ENCODE measurements around the gene ZNF423. TPM values are rescaled to one million over a fixed set of nuclear protein-coding genes. Genes with fewer than 3 reads are reported as not detected.
"Not testable (repeated sequence)": the region's sequence is repeated elsewhere in the genome, so short reads cannot be mapped to it uniquely, and the experiment has no call there.

Gene ZNF423
- total RNA-seq, 1 donor from 2014 or later, result 16.7 TPM

- H3K27me3 ChIP-seq (ENCODE audit: control insufficient read depth in 3 of 3, insufficient read depth in 3 of 3, low read length in 3 of 3), result peaks cover 0 to 7% (median 3%) of the 10 kb centered on the region in 3 donors
- no peak overlapping the region for H3K9ac ChIP-seq (ENCODE audit: low read depth in 1 of 3, low read length in 3 of 3)
- no peak overlapping the region for H3K4me3 ChIP-seq (ENCODE audit: low read length in 3 of 3)
- no peaks in the 10 kb centered on the region for H3K9me3 ChIP-seq (ENCODE audit: control insufficient read depth in 3 of 3, low read length in 3 of 3)
- H3K4me1 ChIP-seq (ENCODE audit: control insufficient read depth in 3 of 3, insufficient read depth in 3 of 3, low read length in 3 of 3), result no peaks in the 10 kb centered on the region
- no peak overlapping the region for H3K27ac ChIP-seq (ENCODE audit: low read depth, low read length)
- H3K36me3 ChIP-seq (ENCODE audit: control insufficient read depth in 3 of 3, insufficient read depth in 3 of 3, low read length in 3 of 3), result no peaks in the 10 kb centered on the region
Measured at GRCh38 chr16:49886554-49887094, 30.7 kb upstream of the ZNF423 start.

DNA sequence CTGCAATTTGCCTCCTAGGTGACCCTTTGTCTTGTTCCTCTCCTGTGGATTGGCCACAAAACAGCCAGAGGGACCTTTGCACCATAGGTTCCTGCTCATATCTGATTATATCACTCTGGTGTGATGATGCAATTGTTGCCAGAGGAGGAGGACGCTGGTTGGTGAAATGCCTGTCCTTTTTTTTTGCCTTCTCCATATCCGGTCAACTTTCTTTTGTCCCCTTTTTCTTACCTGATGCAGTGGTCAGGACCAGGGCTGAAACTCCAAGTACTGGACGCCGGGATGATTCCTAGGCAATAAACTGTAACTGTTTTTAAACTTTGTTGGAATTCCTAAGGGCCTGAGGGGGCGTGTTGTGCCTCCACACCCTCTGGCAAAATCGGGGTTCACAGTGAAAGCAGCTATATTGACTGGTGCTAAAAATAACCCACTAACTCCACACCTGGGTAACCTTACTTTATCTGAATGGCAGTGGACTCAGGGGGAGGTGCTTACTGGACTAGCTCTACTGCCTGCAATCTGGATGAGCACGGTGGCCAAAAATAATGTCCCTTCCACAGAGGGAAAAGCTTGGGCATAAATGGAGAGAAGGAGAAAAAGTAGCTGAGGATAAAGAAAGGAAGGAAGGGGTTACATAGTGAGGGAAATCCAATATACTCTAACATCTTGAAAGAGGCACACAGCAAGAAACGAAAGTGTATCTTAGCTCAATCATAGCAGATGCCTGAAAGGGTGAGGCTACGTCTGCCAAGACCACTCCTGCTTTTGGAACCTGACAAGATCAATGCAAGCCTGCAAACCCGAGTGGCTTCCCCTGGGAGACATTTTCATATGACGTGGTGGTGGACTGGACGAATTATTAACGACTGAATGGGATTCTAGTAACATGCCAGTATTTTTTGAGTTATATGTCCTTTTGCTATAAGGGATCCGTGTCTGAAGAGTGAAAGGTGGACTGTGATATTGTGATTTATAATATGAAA is 28.4 kb upstream of the ZNF423 start:
- no peak overlapping the region for H3K4me3 ChIP-seq (ENCODE audit: low read length in 3 of 3)
- H3K9me3 ChIP-seq (ENCODE audit: control insufficient read depth in 3 of 3, low read length in 3 of 3), result no peaks in the 10 kb centered on the region
- H3K36me3 ChIP-seq (ENCODE audit: control insufficient read depth in 3 of 3, insufficient read depth in 3 of 3, low read length in 3 of 3), result no peaks in the 10 kb centered on the region
- peaks cover 0 to 5% (median 4%) of the 10 kb centered on the region in 3 donors for H3K27me3 ChIP-seq (ENCODE audit: control insufficient read depth in 3 of 3, insufficient read depth in 3 of 3, low read length in 3 of 3)
- H3K27ac ChIP-seq (ENCODE audit: low read depth, low read length), result no peak overlapping the region
- H3K4me1 ChIP-seq (ENCODE audit: control insufficient read depth in 3 of 3, insufficient read depth in 3 of 3, low read length in 3 of 3), result no peaks in the 10 kb centered on the region
- H3K9ac ChIP-seq (ENCODE audit: low read depth in 1 of 3, low read length in 3 of 3), result no peak overlapping the region

GRCh38 chr16:49883076-49884014 is 27.4 kb upstream of the ZNF423 start:
- peaks cover 0 to 5% (median 4%) of the 10 kb centered on the region in 3 donors for H3K27me3 ChIP-seq (ENCODE audit: control insufficient read depth in 3 of 3, insufficient read depth in 3 of 3, low read length in 3 of 3)
- no peak overlapping the region for H3K4me3 ChIP-seq (ENCODE audit: low read length in 3 of 3)
- no peak overlapping the region for H3K9ac ChIP-seq (ENCODE audit: low read depth in 1 of 3, low read length in 3 of 3)
- no peaks in the 10 kb centered on the region for H3K36me3 ChIP-seq (ENCODE audit: control insufficient read depth in 3 of 3, insufficient read depth in 3 of 3, low read length in 3 of 3)
- no peaks in the 10 kb centered on the region for H3K9me3 ChIP-seq (ENCODE audit: control insufficient read depth in 3 of 3, low read length in 3 of 3)
- no peak overlapping the region for H3K27ac ChIP-seq (ENCODE audit: low read depth, low read length)
- H3K4me1 ChIP-seq (ENCODE audit: control insufficient read depth in 3 of 3, insufficient read depth in 3 of 3, low read length in 3 of 3), result no peaks in the 10 kb centered on the region

DNA sequence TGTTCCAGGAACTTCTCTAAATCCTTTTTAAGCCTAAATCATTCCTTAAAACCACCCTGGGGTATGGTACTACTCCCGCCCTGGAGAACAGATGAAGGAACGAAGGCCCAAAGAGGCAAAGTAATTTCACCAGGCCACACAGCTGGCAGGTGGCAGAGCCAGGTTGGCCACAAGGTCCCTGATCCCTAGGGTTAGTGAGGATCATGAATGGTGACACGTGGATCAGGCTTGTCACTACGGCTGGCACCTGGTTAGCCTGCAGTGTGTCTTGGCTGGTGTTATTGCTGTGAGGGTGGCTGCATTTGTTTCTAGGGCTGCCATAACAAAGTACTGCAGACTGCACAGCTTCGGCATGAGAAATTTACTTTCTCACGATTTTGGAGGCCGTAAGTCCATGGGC is 26.0 kb upstream of the ZNF423 start:
- peaks cover 6 to 8% (median 8%) of the 10 kb centered on the region in 3 donors for H3K27me3 ChIP-seq (ENCODE audit: control insufficient read depth in 3 of 3, insufficient read depth in 3 of 3, low read length in 3 of 3)
- H3K4me1 ChIP-seq (ENCODE audit: control insufficient read depth in 3 of 3, insufficient read depth in 3 of 3, low read length in 3 of 3), result no peaks in the 10 kb centered on the region
- no peak overlapping the region for H3K9ac ChIP-seq (ENCODE audit: low read depth in 1 of 3, low read length in 3 of 3)
- H3K27ac ChIP-seq (ENCODE audit: low read depth, low read length), result no peak overlapping the region
- no peaks in the 10 kb centered on the region for H3K36me3 ChIP-seq (ENCODE audit: control insufficient read depth in 3 of 3, insufficient read depth in 3 of 3, low read length in 3 of 3)
- no peaks in the 10 kb centered on the region for H3K9me3 ChIP-seq (ENCODE audit: control insufficient read depth in 3 of 3, low read length in 3 of 3)
- H3K4me3 ChIP-seq (ENCODE audit: low read length in 3 of 3), result no peak overlapping the region

- H3K9ac ChIP-seq (ENCODE audit: low read depth in 1 of 3, low read length in 3 of 3); H3K27me3 ChIP-seq (ENCODE audit: control insufficient read depth in 3 of 3, insufficient read depth in 3 of 3, low read length in 3 of 3); H3K4me3 ChIP-seq (ENCODE audit: low read length in 3 of 3); H3K4me1 ChIP-seq (ENCODE audit: control insufficient read depth in 3 of 3, insufficient read depth in 3 of 3, low read length in 3 of 3); H3K36me3 ChIP-seq (ENCODE audit: control insufficient read depth in 3 of 3, insufficient read depth in 3 of 3, low read length in 3 of 3); H3K9me3 ChIP-seq (ENCODE audit: control insufficient read depth in 3 of 3, low read length in 3 of 3); H3K27ac ChIP-seq (ENCODE audit: low read depth, low read length): not testable (repeated sequence)
Measured at GRCh38 chr16:49878540-49878939, 22.6 kb upstream of the ZNF423 start.

DNA sequence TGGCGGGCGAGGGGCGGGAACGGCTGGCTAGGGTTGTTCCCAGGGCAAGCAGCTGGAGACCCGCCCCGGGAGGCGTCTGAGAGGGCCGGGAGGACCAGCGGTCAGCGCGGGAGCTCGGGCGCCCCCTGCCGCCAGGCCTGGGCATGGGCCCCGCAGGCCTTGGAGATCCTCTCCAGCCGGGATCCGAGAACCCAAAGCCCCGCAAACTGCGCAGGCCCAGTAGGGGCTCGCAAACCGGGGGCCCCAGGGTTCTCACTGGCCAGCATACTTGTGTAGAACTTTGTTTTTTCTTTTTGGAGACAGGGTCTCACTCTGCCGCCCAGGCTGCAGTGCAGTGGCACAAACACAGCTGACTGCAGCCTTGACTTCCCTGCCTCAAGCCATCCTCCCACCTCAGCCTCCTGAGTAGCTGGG is 20.8 kb upstream of the ZNF423 start:
- H3K9me3 ChIP-seq (ENCODE audit: control insufficient read depth in 3 of 3, low read length in 3 of 3), result no peaks in the 10 kb centered on the region
- peaks cover 0 to 2% (median 0%) of the 10 kb centered on the region in 3 donors for H3K4me1 ChIP-seq (ENCODE audit: control insufficient read depth in 3 of 3, insufficient read depth in 3 of 3, low read length in 3 of 3)
- H3K4me3 ChIP-seq (ENCODE audit: low read length in 3 of 3), result no peak overlapping the region
- no peak overlapping the region for H3K9ac ChIP-seq (ENCODE audit: low read depth in 1 of 3, low read length in 3 of 3)
- H3K36me3 ChIP-seq (ENCODE audit: control insufficient read depth in 3 of 3, insufficient read depth in 3 of 3, low read length in 3 of 3), result no peaks in the 10 kb centered on the region
- no peak overlapping the region for H3K27ac ChIP-seq (ENCODE audit: low read depth, low read length)
- peaks cover 3 to 8% (median 6%) of the 10 kb centered on the region in 3 donors for H3K27me3 ChIP-seq (ENCODE audit: control insufficient read depth in 3 of 3, insufficient read depth in 3 of 3, low read length in 3 of 3)

- Histone ChIP-seq H3K4me1 (ENCODE audit: control insufficient read depth in 3 of 3, insufficient read depth in 3 of 3, low read length in 3 of 3) (peaks cover 0 to 2% (median 0%) of the 10 kb centered on the region in 3 donors), H3K4me3 (ENCODE audit: low read length in 3 of 3) (no peak overlapping the region), H3K27me3 (ENCODE audit: control insufficient read depth in 3 of 3, insufficient read depth in 3 of 3, low read length in 3 of 3) (peaks cover 3 to 8% (median 6%) of the 10 kb centered on the region in 3 donors), H3K27ac (ENCODE audit: low read depth, low read length) (no peak overlapping the region), H3K36me3 (ENCODE audit: control insufficient read depth in 3 of 3, insufficient read depth in 3 of 3, low read length in 3 of 3) (no peaks in the 10 kb centered on the region), H3K9ac (ENCODE audit: low read depth in 1 of 3, low read length in 3 of 3) (no peak overlapping the region), H3K9me3 (ENCODE audit: control insufficient read depth in 3 of 3, low read length in 3 of 3) (no peaks in the 10 kb centered on the region)
Measured at GRCh38 chr16:49875806-49876715, 20.1 kb upstream of the ZNF423 start.

- no peaks in the 10 kb centered on the region for H3K36me3 ChIP-seq (ENCODE audit: control insufficient read depth in 3 of 3, insufficient read depth in 3 of 3, low read length in 3 of 3)
- no peaks in the 10 kb centered on the region for H3K9me3 ChIP-seq (ENCODE audit: control insufficient read depth in 3 of 3, low read length in 3 of 3)
Measured at GRCh38 chr16:49874613-49875237, 18.8 kb upstream of the ZNF423 start.

GRCh38 chr16:49871824-49872223 is 15.9 kb upstream of the ZNF423 start:
- not testable (repeated sequence) for H3K27ac ChIP-seq (ENCODE audit: low read depth, low read length); H3K9ac ChIP-seq (ENCODE audit: low read depth in 1 of 3, low read length in 3 of 3); H3K36me3 ChIP-seq (ENCODE audit: control insufficient read depth in 3 of 3, insufficient read depth in 3 of 3, low read length in 3 of 3); H3K4me1 ChIP-seq (ENCODE audit: control insufficient read depth in 3 of 3, insufficient read depth in 3 of 3, low read length in 3 of 3); H3K4me3 ChIP-seq (ENCODE audit: low read length in 3 of 3); H3K27me3 ChIP-seq (ENCODE audit: control insufficient read depth in 3 of 3, insufficient read depth in 3 of 3, low read length in 3 of 3); H3K9me3 ChIP-seq (ENCODE audit: control insufficient read depth in 3 of 3, low read length in 3 of 3)

More at GRCh38 chr16:49874613-49875237, 18.8 kb upstream of the ZNF423 start:
- no peak overlapping the region for H3K27ac ChIP-seq (ENCODE audit: low read depth, low read length)
- H3K9ac ChIP-seq (ENCODE audit: low read depth in 1 of 3, low read length in 3 of 3), result no peak overlapping the region
- H3K4me3 ChIP-seq (ENCODE audit: low read length in 3 of 3), result no peak overlapping the region
- peaks cover 0 to 2% (median 0%) of the 10 kb centered on the region in 3 donors for H3K4me1 ChIP-seq (ENCODE audit: control insufficient read depth in 3 of 3, insufficient read depth in 3 of 3, low read length in 3 of 3)
- peaks cover 3 to 6% (median 3%) of the 10 kb centered on the region in 3 donors for H3K27me3 ChIP-seq (ENCODE audit: control insufficient read depth in 3 of 3, insufficient read depth in 3 of 3, low read length in 3 of 3)
